Subcutaneous adipose tissue (tissue), 4 donors: ENCODE data around the gene CYS1. TPM values are rescaled to one million over a fixed set of nuclear protein-coding genes. Genes with fewer than 3 reads are reported as not detected.

Experiments
- total RNA-seq, 4 donors: library from RNA; depleted of rRNA; stranded (reverse); fragments of >200 nt; gene quantifications; one replicate each; pipeline ENCODE4 v1.1.0, GENCODE V29; 2016
- TF ChIP-seq, protein P1 (sequence below): fragments of 450-650 bp; IDR thresholded peaks from one replicate; pipeline ENCODE4 v1.5.1; 2016; ENCODE audit warnings: low read depth, mild to moderate bottlenecking, control low read depth, antibody characterized with exemption, moderate library complexity

CYS1 gene
- total RNA-seq, 4 donors from 2014 or later: 1.1 to 2.4 (median 1.4) TPM; not detected in 1

DNA sequence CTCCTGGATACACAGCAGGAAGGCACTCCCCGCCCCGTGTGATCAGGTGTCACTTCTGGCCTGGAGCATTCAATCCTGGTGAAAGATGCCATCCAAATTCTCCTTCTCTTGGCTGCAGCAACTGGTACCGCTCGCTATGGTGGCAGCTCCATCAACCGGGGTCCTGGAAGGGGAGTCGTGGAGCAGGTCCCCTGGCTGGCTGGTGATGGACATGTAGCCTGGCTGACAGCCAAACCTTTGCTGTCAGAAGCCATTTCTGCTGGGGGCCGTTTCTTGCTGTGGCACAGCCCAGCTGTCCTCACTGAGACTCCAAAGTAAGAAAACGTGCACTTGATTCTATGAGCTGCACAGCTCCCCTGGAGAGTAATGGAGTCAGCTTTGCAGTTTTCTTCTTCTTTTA is 7.1 kb upstream of the CYS1 start:
- TF ChIP-seq, protein P1, sequence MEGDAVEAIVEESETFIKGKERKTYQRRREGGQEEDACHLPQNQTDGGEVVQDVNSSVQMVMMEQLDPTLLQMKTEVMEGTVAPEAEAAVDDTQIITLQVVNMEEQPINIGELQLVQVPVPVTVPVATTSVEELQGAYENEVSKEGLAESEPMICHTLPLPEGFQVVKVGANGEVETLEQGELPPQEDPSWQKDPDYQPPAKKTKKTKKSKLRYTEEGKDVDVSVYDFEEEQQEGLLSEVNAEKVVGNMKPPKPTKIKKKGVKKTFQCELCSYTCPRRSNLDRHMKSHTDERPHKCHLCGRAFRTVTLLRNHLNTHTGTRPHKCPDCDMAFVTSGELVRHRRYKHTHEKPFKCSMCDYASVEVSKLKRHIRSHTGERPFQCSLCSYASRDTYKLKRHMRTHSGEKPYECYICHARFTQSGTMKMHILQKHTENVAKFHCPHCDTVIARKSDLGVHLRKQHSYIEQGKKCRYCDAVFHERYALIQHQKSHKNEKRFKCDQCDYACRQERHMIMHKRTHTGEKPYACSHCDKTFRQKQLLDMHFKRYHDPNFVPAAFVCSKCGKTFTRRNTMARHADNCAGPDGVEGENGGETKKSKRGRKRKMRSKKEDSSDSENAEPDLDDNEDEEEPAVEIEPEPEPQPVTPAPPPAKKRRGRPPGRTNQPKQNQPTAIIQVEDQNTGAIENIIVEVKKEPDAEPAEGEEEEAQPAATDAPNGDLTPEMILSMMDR: no peak

DNA sequence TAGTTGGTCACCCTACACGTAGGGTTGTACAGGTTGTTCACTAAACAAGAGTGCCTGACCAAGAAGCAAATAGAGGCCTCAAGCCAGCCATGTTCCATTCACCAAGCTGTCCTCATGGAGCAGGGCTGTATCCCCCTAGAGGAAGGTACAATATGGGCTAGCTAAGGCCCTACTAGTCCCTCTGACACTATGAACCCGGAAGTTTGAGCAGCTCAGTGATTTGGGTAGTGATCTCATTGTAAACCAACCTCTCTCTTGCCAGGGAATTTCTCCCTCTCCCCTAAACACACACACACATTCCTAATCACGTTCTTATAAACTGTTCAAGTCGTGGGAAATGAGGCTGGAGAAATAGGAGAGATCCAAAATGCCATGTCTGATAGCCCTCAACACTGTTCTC is 6.7 kb upstream of the CYS1 start:
- TF ChIP-seq, protein P1: no peak

DNA sequence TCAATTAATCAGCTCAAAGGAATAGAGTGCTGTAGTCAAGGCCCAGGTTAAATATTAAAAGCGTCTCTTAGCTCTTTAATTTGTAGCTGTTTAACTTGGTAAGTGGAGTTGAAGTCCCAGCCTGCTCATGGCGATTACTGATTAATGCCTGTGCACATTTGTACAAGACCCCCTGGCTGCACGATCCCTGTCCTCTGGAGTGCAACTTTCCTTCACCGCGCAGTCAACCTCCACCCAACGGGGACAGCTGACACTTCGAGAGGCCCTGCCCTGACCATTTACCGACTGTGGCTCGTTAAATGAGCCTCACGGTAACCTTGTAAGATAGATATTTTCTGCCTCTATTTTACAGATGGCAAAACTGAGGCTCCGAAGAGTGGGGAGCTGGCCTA is 5.5 kb upstream of the CYS1 start:
- TF ChIP-seq, protein P1: no peak

DNA sequence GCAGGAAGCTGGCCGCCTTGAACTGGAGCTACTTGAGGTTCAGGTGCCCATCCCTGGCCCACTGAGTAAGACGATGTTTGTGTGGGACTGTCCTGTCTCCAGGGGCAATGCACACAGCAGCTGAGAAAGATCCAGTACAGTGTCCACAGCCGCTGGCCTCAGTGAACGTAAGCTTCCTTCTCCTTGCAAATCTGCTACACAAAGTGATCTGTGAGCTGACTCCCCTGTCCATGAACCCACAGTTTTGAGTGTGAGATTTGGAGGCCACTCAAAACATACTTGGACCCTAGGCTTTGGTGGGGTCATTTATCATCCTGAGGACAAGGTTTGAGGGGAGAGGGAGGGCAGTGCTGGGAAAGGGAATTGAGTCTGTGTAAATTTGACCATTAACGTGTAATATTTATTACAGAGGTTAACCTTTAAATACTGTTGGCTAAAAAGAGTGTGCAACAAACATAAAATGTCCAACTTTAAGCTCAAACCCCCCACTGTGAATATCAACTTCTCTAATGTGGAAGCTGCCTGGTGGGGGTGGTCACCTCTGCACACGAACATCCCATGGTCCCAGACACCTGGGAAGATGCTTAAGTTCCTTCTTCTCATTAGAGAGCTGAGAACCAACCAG is 4.9 kb upstream of the CYS1 start:
- TF ChIP-seq, protein P1: no peak

DNA sequence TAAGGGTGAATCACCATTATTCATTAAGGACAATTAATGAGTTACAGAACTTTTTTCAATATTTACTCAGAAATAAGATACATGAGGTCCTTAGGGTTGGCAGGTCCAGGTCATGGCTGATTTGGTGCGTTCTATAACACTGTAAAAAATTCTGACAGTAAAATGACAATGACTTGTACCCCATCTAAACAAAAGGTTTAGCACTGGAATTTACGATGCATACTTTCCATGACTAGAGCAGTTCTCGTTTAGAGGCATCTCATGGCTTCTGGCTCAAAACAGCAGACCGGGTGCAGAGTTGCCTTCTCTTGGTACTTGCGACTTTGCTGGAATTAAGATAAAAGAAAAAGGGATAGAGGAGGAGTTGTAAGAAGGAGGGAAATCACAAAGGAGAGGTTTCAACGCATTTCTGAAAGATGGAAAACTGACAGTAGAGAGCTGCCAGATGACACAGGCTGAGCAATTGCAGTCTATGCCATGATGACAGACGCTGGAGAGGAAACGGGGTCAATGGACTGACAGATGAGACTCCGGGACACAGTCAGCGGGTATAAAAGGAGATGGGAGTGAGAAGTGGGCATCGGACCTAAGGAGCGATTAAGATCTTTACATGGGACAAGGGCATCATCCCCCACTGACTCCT is 4.1 kb upstream of the CYS1 start:
- TF ChIP-seq, protein P1: no peak

DNA sequence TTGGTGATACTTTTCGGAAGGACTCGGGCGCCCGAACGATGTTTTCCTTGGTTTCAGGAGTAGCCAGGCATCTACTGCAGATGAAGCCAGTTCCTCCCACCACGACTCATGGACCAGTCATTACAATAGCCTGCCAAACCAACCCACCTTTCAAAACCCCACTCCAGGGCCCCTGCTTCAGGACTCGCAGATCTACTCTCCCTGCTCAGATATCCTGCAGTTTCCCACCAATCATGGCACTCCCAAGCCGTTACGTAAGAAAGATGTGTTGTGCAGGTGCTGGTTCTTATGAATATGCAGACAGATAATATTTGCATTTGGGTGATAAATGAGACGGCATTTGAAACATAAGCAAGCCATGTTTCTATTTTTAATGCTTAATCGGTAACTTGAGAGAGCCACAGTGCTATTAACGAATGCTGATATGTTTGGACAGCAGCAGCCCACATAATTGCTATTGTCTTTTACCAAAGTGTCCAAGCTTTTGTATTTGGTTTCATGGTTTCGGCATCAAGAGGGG is 3.5 kb upstream of the CYS1 start:
- TF ChIP-seq, protein P1: no peak

DNA sequence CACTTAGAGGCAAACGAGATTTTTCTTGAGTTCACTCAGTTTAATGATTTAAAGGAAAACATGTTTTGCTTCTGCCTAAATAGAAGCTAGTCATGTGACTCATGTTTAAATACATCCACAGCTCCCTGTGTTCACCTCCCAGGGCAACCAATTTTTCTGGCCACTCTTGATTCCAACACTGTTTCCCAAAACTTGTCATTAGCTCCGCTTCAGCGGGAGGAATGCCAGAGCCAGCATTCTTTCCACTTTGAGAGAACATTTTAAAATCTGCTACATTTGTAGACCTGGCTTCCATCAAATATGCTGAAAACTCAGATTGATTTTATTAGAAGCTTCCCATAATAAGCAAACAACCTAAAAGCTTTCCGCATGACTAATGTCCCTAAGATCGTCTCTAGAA is 2.8 kb upstream of the CYS1 start:
- TF ChIP-seq, protein P1: no peak
